GM18858 (cell line): ENCODE measurements around the gene FAXDC2.

Experiments
- ATAC-seq: cut with Tn5 transposase; IDR thresholded peaks from one replicate; pipeline ENCODE4 v1.9.1; 2021; ENCODE audit not compliant: unreplicated experiment

Gene FAXDC2

GRCh38 chr5:154850255-154851062 lies at the start of gene FAXDC2:
Gene FAXDC2 (minus strand): TSS chr5:154850603. CDS start chr5:154838178, 12,425 bp downstream.
- no peak for ATAC-seq

GRCh38 chr5:154900066-154900465 lies 49.7 kb upstream of the FAXDC2 start:
- no peak for ATAC-seq

GRCh38 chr5:154899151-154899816 lies 48.9 kb upstream of the FAXDC2 start:
- no peak for ATAC-seq

- no peak for ATAC-seq
Observed at GRCh38 chr5:154898210-154898609, 47.8 kb upstream of the FAXDC2 start.

GRCh38 chr5:154896562-154897165 lies 46.3 kb upstream of the FAXDC2 start:
- no peak for ATAC-seq

GRCh38 chr5:154895606-154896561 lies 45.5 kb upstream of the FAXDC2 start:
- ATAC-seq = no peak

- ATAC-seq = no peak
Observed at GRCh38 chr5:154893381-154893780, 43.0 kb upstream of the FAXDC2 start.

GRCh38 chr5:154892369-154892771 lies 42.0 kb upstream of the FAXDC2 start:
- no peak for ATAC-seq

- no peak for ATAC-seq
Observed at GRCh38 chr5:154885439-154885838, 35.0 kb upstream of the FAXDC2 start.

GRCh38 chr5:154884424-154884823 lies 34.0 kb upstream of the FAXDC2 start:
- no peak for ATAC-seq

GRCh38 chr5:154881986-154882385 lies 31.6 kb upstream of the FAXDC2 start:
- no peak for ATAC-seq

- ATAC-seq = no peak
Observed at GRCh38 chr5:154878642-154879335, 28.4 kb upstream of the FAXDC2 start.

- no peak for ATAC-seq
Observed at GRCh38 chr5:154873791-154874331, 23.5 kb upstream of the FAXDC2 start.

GRCh38 chr5:154871734-154872133 lies 21.3 kb upstream of the FAXDC2 start:
- no peak for ATAC-seq

- ATAC-seq = no peak
Observed at GRCh38 chr5:154868702-154869101, 18.3 kb upstream of the FAXDC2 start.

- ATAC-seq = no peak
Observed at GRCh38 chr5:154866841-154867240, 16.4 kb upstream of the FAXDC2 start.

GRCh38 chr5:154865466-154866184 lies 15.2 kb upstream of the FAXDC2 start:
- no peak for ATAC-seq

- ATAC-seq = no peak
Observed at GRCh38 chr5:154863291-154864080, 13.1 kb upstream of the FAXDC2 start.

- no peak for ATAC-seq
Observed at GRCh38 chr5:154862766-154863165, 12.4 kb upstream of the FAXDC2 start.
